MCF 10A (cell line): ENCODE measurements around the gene HAS3. TPM values are rescaled to one million over a fixed set of nuclear protein-coding genes. Genes with fewer than 3 reads are reported as not detected.
A peak's percentile ranks its signal among the peaks of the same experiment; 100 is the strongest.

Experiments
- BruUV-seq: library from RNA; stranded (reverse); fragments of 400-500 nt; replicated peaks from 2 replicates; lab custom pipeline; 2021; lab: Mats Ljungman, UMichigan
- CTCF ChIA-PET: fragments of 300-600 bp; sonication (Branson Sonifier 250); formaldehyde crosslinking; extraction: SDS; loops from one replicate; lab custom pipeline; 2021; ENCODE audit warnings: antibody characterized with exemption, inconsistent platforms; lab: Yijun Ruan, JAX
- POLR2A ChIA-PET: fragments of 300-600, 350-650 bp; sonication (Branson Sonifier 250); formaldehyde crosslinking; extraction: SDS; loops from one replicate; lab custom pipeline; 2020; ENCODE audit warnings: antibody characterized with exemption, inconsistent platforms; lab: Yijun Ruan, JAX
- DNase-seq: peaks from one replicate; pipeline ENCODE4 v3.0.0-alpha.2; 2018; ENCODE audit not compliant: unreplicated experiment
- H3K27ac Mint-ChIP-seq: one replicate; pipeline ENCODE4 v1.8.0; 2022; ENCODE audit warnings: mild to moderate bottlenecking, low read depth, mixed read lengths; ENCODE audit not compliant: unreplicated experiment
- H3K27me3 Mint-ChIP-seq: one replicate; pipeline ENCODE4 v1.8.0; 2022; ENCODE audit warnings: mixed read lengths; ENCODE audit not compliant: insufficient read depth, unreplicated experiment
- H3K36me3 Mint-ChIP-seq: one replicate; pipeline ENCODE4 v1.8.0; 2022; ENCODE audit warnings: mild to moderate bottlenecking, moderate library complexity, mixed read lengths; ENCODE audit not compliant: insufficient read depth, unreplicated experiment
- H3K4me1 Mint-ChIP-seq: one replicate; pipeline ENCODE4 v1.8.0; 2022; ENCODE audit warnings: mixed read lengths; ENCODE audit not compliant: insufficient read depth, unreplicated experiment
- H3K4me3 Mint-ChIP-seq: one replicate; pipeline ENCODE4 v1.8.0; 2022; ENCODE audit warnings: mild to moderate bottlenecking, moderate library complexity, mixed read lengths; ENCODE audit not compliant: unreplicated experiment
- H3K9me3 Mint-ChIP-seq: one replicate; pipeline ENCODE4 v1.8.0; 2022; ENCODE audit warnings: mixed read lengths; ENCODE audit not compliant: unreplicated experiment
- intact Hi-C: fragments of 100-400 bp; cut with micrococcal nuclease; formaldehyde crosslinking; loops from 2 replicates; pipeline ENCODE4 v1.14.1; 2022
- total RNA-seq: library from RNA; stranded (reverse); gene quantifications from 2 replicates; pipeline ENCODE4 v1.2.3, GENCODE V29; 2022
- TF ChIP-seq, protein P1 (sequence below): fragments of 200-600 bp; IDR thresholded peaks from one replicate; pipeline ENCODE4 v1.8.0; 2022; ENCODE audit warnings: antibody characterized with exemption, mild to moderate bottlenecking; ENCODE audit not compliant: unreplicated experiment

HAS3 gene
- total RNA-seq, 1 experiment from 2014 or later, result 0.72 TPM

DNA sequence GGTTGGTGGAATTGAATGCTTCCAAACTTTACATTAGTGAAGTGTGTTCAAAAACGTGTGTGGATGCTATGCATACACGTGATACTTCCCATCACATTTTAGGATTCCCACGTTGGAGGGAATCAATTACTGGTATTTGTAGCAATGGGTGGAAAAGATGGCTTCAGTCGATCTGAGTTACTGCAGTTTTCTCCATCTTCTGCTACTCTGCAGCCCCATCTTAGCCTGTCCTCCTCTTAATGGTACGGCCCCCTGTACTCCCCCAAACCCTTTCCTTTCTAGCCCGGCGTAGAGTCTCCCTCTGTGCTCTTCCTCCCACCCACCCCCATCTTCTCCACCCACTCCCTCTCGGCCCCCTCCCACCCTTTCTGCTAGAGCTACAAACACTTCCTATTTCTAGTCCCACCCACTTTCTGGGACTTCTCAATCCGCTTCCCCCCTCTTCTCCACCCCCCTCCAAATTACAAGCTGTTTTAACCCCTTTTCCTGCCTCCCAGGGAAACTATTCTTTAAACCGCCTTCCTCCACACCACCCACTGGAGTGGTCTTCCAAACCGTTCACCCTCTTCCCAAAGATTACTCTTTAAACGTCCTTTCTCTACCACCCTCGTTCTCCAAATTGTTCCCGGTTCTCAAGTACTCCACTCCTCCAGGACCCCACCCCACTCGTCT is 25.9 kb downstream of the HAS3 start:
- H3K4me1 Mint-ChIP-seq, result peaks cover 20% of the 10 kb centered on the region
- H3K9me3 Mint-ChIP-seq, result no peaks in the 10 kb centered on the region
- peak overlapping the region; percentile 87 for H3K27ac Mint-ChIP-seq
- ChIA-PET CTCF (interaction anchor here (1.8 to 2.2 kb wide), 2 partner anchors 18 to 229 kb away, joined by 7 to 12 read pairs; no protein-coding TSS in a partner anchor), POLR2A (interaction anchor here (0.6 to 3.0 kb wide), 6 partner anchors 12 to 287 kb away, joined by 3 to 24 read pairs (median 8); partner anchors contain the start of gene SNTB2)
- BruUV-seq, result no TSS peak
- TF ChIP-seq, protein P1, sequence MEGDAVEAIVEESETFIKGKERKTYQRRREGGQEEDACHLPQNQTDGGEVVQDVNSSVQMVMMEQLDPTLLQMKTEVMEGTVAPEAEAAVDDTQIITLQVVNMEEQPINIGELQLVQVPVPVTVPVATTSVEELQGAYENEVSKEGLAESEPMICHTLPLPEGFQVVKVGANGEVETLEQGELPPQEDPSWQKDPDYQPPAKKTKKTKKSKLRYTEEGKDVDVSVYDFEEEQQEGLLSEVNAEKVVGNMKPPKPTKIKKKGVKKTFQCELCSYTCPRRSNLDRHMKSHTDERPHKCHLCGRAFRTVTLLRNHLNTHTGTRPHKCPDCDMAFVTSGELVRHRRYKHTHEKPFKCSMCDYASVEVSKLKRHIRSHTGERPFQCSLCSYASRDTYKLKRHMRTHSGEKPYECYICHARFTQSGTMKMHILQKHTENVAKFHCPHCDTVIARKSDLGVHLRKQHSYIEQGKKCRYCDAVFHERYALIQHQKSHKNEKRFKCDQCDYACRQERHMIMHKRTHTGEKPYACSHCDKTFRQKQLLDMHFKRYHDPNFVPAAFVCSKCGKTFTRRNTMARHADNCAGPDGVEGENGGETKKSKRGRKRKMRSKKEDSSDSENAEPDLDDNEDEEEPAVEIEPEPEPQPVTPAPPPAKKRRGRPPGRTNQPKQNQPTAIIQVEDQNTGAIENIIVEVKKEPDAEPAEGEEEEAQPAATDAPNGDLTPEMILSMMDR, result no peak
- no peak for DNase-seq
- H3K36me3 Mint-ChIP-seq, result peaks cover 51% of the 10 kb centered on the region
- intact Hi-C loops, result no loop called here
- no peaks in the 10 kb centered on the region for H3K27me3 Mint-ChIP-seq
- peak overlapping the region; percentile 87 for H3K4me3 Mint-ChIP-seq

DNA sequence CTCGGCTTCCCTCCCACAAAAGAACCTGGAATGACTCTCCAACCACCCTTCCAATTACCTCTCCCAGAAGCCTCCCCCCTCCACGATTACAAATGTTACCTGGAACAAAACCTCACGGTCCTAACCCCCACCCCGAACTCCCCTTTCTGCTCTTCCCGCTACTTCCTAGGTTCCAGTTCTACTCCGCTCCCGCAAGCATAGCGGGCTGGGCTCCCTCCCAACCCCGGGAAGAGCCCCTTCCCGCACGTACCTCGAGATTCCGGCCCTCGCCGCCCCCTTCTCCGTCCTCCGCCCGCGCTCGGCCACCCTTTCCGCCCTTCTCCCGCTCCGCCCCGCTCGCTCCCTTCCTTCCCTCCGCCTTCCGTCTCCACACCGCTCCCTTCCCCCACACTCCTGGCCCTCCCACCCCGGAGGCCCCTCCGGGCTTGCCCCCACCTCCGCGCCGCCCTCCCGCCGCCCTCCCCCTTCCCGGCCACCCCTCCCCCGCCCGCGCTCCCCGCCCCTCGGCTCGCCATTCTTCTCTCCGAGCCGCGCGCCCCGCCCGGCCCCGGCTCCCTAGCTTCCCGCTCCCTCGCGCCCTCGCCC is 26.5 kb downstream of the HAS3 start:
- H3K9me3 Mint-ChIP-seq, result no peaks in the 10 kb centered on the region
- TF ChIP-seq, protein P1, result no peak
- CTCF ChIA-PET, result interaction anchor here (0.7 to 1.9 kb wide), 5 partner anchors 8 to 154 kb away, joined by 3 to 13 read pairs (median 3); no protein-coding TSS in a partner anchor
- DNase-seq, result peak; percentile 71
- H3K4me3 Mint-ChIP-seq, result peak overlapping the region; percentile 87
- H3K4me1 Mint-ChIP-seq, result peaks cover 20% of the 10 kb centered on the region
- no TSS peak for BruUV-seq
- intact Hi-C loops, result no loop called here
- H3K36me3 Mint-ChIP-seq, result peaks cover 57% of the 10 kb centered on the region
- POLR2A ChIA-PET, result interaction anchor here (0.7 to 3.0 kb wide), 21 partner anchors 8 to 603 kb away, joined by 3 to 24 read pairs (median 5); partner anchors contain the start of genes HAS3, SNTB2, TANGO6 and VPS4A
- no peaks in the 10 kb centered on the region for H3K27me3 Mint-ChIP-seq
- H3K27ac Mint-ChIP-seq, result peak overlapping the region; percentile 87

- no peaks in the 10 kb centered on the region for H3K27me3 Mint-ChIP-seq
- peak within 1 kb of the TSS; percentile 87 for H3K27ac Mint-ChIP-seq
- no TSS peak for BruUV-seq
- ChIA-PET POLR2A (interaction anchor here (0.5 to 3.0 kb wide), 44 partner anchors 8 to 861 kb away, joined by 3 to 24 read pairs (median 4); partner anchors contain the start of genes HAS3, PDF, SNTB2 and TANGO6), CTCF (interaction anchor here (0.6 to 1.9 kb wide), 15 partner anchors 9 to 604 kb away, joined by 3 to 13 read pairs (median 3); no protein-coding TSS in a partner anchor)
- DNase-seq, result peak; percentile 76
- H3K36me3 Mint-ChIP-seq, result peaks cover 64% of the 10 kb centered on the region
- TF ChIP-seq, protein P1, result no peak
- intact Hi-C loops, result no loop called here
- peaks cover 20% of the 10 kb centered on the region for H3K4me1 Mint-ChIP-seq
- H3K9me3 Mint-ChIP-seq, result no peaks in the 10 kb centered on the region
- peak within 1 kb of the TSS; percentile 87 for H3K4me3 Mint-ChIP-seq
Observed at GRCh38 chr16:69132424-69133252, 27.2 kb downstream of the HAS3 start, which contains the start of the genes CHTF8 and UTP4. TSS of gene CHTF8 (minus strand) at chr16:69132588. CDS start at chr16:69121458, 11,130 bp downstream. TSS of gene UTP4 (plus strand) at chr16:69132649. CDS start at chr16:69133460, 811 bp downstream.
